Fibroblast of villous mesenchyme (primary cell): Measurements from ENCODE around the gene HIGD1C. TPM values are rescaled to one million over a fixed set of nuclear protein-coding genes. Genes with fewer than 3 reads are reported as not detected.
A peak's percentile ranks its signal among the peaks of the same experiment; 100 is the strongest.
"Not testable (repeated sequence)": the region's sequence is repeated elsewhere in the genome, so short reads cannot be mapped to it uniquely, and the experiment has no call there.

Experiments
- DNase-seq: peaks from one replicate; pipeline ENCODE4 v3.0.0-alpha.2; 2010; ENCODE audit warnings: low read depth
- H3K4me3 ChIP-seq: 2 replicates; pipeline ENCODE4 v1.5.1; 2011; ENCODE audit warnings: low read depth, mild to moderate bottlenecking, low read length
- total RNA-seq: library from RNA; depleted of rRNA; stranded (reverse); fragments of >200 nt; gene quantifications from 2 replicates; pipeline ENCODE4 v1.2.3, GENCODE V29; 2012
- TF ChIP-seq, protein P1 (sequence below): IDR thresholded peaks from 2 replicates; pipeline ENCODE4 v1.5.1; 2012; ENCODE audit warnings: low read depth, mild to moderate bottlenecking, low read length; ENCODE audit not compliant: insufficient read depth

HIGD1C gene
- not detected in 2 replicates for total RNA-seq

DNA sequence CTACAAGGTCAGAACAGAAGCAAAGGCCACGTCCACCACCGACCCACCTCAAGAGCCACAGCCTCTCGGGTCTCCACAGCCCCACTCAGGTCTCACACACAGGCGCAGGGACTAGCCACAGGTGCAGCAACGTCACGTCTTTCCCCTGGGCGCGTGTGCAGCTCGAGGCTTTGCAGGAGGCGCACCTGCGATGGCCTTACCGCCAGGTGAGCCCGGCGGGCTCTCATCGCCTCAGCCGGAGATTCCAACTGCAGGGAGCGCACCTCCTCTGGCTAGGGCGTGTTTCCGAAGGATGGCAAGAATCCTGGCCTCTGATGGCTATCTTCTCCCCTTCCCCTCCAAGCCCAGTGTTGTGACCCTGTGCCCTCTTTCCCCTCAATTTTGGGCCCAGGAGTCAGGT lies at the start of gene HIGD1C:
TSS of gene HIGD1C (plus strand) at position 35 of the 400 bp plus-strand sequence. CDS start 1,455 bp downstream, outside the sequence.
- H3K4me3 ChIP-seq, result no peak within 1 kb of the TSS
- no peak for DNase-seq
- TF ChIP-seq, protein P1, sequence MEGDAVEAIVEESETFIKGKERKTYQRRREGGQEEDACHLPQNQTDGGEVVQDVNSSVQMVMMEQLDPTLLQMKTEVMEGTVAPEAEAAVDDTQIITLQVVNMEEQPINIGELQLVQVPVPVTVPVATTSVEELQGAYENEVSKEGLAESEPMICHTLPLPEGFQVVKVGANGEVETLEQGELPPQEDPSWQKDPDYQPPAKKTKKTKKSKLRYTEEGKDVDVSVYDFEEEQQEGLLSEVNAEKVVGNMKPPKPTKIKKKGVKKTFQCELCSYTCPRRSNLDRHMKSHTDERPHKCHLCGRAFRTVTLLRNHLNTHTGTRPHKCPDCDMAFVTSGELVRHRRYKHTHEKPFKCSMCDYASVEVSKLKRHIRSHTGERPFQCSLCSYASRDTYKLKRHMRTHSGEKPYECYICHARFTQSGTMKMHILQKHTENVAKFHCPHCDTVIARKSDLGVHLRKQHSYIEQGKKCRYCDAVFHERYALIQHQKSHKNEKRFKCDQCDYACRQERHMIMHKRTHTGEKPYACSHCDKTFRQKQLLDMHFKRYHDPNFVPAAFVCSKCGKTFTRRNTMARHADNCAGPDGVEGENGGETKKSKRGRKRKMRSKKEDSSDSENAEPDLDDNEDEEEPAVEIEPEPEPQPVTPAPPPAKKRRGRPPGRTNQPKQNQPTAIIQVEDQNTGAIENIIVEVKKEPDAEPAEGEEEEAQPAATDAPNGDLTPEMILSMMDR, result no peak

DNA sequence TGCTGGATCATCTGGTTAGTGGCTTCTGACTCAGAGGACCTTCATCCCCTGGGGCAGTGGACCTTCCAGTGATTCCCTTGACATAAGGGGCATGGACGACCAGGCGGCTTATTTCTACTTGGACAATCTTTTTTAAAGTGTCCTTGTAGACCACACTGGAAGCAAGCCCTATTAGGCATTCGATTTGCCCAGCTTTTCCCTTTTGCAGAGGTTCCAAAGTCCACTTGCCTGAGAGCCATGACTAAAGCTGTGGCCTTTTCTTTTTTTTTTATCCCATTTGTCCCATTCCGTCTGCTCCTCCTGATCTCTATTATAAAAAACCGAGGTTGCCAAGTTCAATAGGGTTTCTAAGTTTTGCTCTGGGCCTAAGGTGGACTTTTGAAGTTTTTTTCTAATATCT lies 43.9 kb upstream of the HIGD1C start:
- not testable (repeated sequence) for H3K4me3 ChIP-seq, DNase-seq

- not testable (repeated sequence) for H3K4me3 ChIP-seq, DNase-seq
Observed at GRCh38 chr12:50912361-50912760, 40.0 kb upstream of the HIGD1C start.

DNA sequence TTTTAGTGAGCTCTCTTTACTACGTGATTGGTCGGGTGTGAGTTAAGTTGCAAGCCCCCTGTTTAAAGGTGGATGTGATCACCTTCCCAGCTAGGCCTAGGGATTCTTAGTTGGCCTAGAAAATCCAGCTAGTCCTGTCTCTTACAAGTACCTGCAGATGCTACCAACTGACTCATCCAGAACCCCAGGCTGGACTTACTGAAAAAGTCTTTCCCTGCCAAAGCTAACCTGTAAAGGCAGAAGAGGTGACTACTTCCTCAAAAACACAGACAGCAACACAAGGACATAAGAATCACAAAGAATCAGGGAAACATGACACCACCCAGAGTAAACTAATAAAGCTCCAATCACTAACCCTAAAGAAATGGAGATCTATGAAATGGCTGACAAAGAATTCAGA lies 39.1 kb upstream of the HIGD1C start:
- no peak overlapping the region for H3K4me3 ChIP-seq
- DNase-seq, result no peak
- TF ChIP-seq, protein P1, result no peak

DNA sequence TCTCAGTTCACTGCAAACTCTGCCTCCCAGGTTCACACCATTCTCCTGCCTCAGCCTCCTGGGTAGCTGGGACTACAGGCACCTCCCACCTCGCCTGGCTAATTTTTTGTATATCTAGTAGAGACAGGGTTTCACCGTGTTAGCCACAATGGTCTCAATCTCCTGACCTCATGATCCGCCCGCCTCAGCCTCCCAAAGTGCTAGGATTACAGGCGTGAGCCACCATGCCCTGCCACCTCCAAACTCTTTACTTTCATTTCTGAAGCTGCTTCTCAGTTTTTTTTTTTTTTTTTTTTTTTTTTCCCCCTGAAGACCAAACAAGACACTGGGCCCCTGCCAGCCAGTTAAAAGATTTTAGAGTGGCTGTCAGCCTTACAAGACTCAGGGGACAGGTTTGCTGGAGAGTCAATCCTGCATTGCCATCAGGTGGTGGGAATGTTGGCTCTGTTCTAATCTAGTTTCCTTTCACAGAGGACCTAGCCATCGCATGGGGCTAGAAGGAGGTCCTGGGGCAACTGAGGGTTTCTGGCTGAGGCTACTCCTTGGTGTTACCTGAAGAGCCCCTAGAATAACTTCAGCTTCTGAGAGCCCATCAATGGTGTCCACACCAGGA lies 37.4 kb upstream of the HIGD1C start:
- TF ChIP-seq, protein P1, result no peak
- DNase-seq, result no peak
- no peak overlapping the region for H3K4me3 ChIP-seq

GRCh38 chr12:50916292-50916691 lies 36.1 kb upstream of the HIGD1C start:
- no peak for DNase-seq
- TF ChIP-seq, protein P1, result no peak
- no peak overlapping the region for H3K4me3 ChIP-seq

DNA sequence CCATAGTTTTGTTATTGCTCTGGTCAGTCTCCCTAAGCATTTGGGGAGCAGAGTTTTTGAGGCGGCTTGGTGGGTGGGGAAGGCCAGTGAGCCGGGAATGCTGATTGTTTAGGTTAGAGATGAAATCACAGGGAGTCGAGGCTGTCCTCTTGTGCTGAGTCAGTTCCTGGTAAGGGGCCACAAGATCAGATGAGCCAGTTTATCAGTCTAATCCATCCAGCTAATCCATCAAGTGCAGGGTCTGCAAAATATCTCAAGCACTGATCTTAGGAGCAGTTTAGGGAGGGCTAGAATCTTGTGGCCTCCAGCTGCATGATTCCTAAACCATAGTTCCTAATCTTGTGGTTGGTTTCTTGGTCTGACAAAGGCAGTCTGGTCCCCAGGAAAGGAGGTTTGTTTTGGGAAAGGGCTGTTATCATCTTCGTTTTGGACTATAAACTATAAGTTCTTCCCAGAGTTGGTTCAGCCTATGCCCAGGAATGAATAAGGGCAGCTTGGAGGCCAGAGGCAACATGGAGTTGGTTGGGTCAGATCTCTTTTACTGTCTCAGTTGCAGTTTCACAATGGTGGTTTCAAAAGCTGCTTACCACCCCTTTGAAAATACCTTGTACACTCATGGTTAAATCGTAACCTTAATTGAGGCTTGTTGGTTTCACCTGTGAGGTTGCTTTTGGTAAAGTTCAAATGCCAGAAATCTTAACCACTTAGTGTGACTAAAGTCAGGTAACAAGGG lies 33.6 kb upstream of the HIGD1C start:
- peak; percentile 94 for DNase-seq
- H3K4me3 ChIP-seq, result no peak overlapping the region
- TF ChIP-seq, protein P1, result no peak

GRCh38 chr12:50922820-50923219 lies 29.5 kb upstream of the HIGD1C start:
- peak; percentile 85 for DNase-seq
- TF ChIP-seq, protein P1, result no peak
- no peak overlapping the region for H3K4me3 ChIP-seq
